Thyroid gland (tissue), 4 donors: ENCODE data around the gene N4BP2. TPM values are rescaled to one million over a fixed set of nuclear protein-coding genes. Genes with fewer than 3 reads are reported as not detected.

ENCODE experiments used
- DNase-seq, 2 donors: peaks; one replicate each; pipeline ENCODE4 v3.0.0-alpha.2; 2019
- H3K27ac ChIP-seq, 3 donors: fragments of 200-600 bp; sonication (generic); 1 replicate in 2 of 3; 2 replicates in 1 of 3; pipeline ENCODE4 v1.5.1; 2016 to 2019; ENCODE audit warnings: mild to moderate bottlenecking in 1 of 3, moderate library complexity in 1 of 3
- H3K27me3 ChIP-seq: fragments of 200-600 bp; sonication (generic); one replicate; pipeline ENCODE4 v1.5.1; 2019
- H3K36me3 ChIP-seq, 2 donors: fragments of 200-600 bp; sonication (generic); one replicate each; pipeline ENCODE4 v1.5.1; 2016 to 2019
- H3K4me1 ChIP-seq, 2 donors: fragments of 200-600 bp; sonication (generic); one replicate each; pipeline ENCODE4 v1.5.1; 2017 to 2019
- H3K4me3 ChIP-seq, 3 donors: fragments of 200-600 bp; sonication (generic); replicated peaks in 1 of 3; 1 replicate in 2 of 3; 2 replicates in 1 of 3; pipeline ENCODE4 v1.5.1; 2016; ENCODE audit warnings: mild to moderate bottlenecking in 1 of 3
- H3K9me3 ChIP-seq: fragments of 200-600 bp; sonication (generic); one replicate; pipeline ENCODE4 v1.5.1; 2017
- CTCF ChIP-seq, 6 experiments: fragments of 200-600 bp in 3 of 6; fragments of 450-650 bp in 3 of 6; sonication (generic) in 3 of 6; IDR thresholded peaks; one replicate each; pipeline ENCODE4 v1.5.1; 2016 to 2019; ENCODE audit warnings: antibody characterized with exemption in 6 of 6, mild to moderate bottlenecking in 2 of 6, inconsistent platforms in 1 of 6, moderate library complexity in 1 of 6
- POLR2A ChIP-seq, 2 donors: fragments of 450-650 bp; IDR thresholded peaks; one replicate each; pipeline ENCODE4 v1.6.1; 2017; ENCODE audit warnings: antibody characterized with exemption in 2 of 2, mild to moderate bottlenecking in 2 of 2, moderate library complexity in 1 of 2
- WGBS, 2 donors: methylation state at CpG; one replicate each; pipeline ENCODE4 v1.1.5; 2017; 5-methylcytosine and 5-hydroxymethylcytosine counted together
- intact Hi-C: fragments of 100-400 bp; cut with DNase I; formaldehyde crosslinking; loops from one replicate; pipeline ENCODE4 v1.15.1; 2023
- small RNA-seq: library from RNA; depleted of rRNA; stranded (forward); fragments of <200 nt; gene quantifications from one replicate; pipeline ENCODE3, GENCODE V24; 2016
- total RNA-seq, 4 donors: library from RNA; depleted of rRNA; stranded (reverse); fragments of >200 nt; gene quantifications; one replicate each; pipeline ENCODE4 v1.2.3, GENCODE V29; 2016

Gene N4BP2
- total RNA-seq, 4 donors from 2014 or later, result 20.4 to 37.4 (median 25.5) TPM

- DNase-seq, result no peak
- H3K4me3 ChIP-seq, result no peak overlapping the region
- H3K4me1 ChIP-seq, result no peaks in the 10 kb centered on the region
- no peaks in the 10 kb centered on the region for H3K9me3 ChIP-seq
- H3K36me3 ChIP-seq, result no peaks in the 10 kb centered on the region
- no peak for TF ChIP-seq CTCF (IDR thresholded peaks at IDR 0.05)
- no peak for TF ChIP-seq POLR2A (IDR thresholded peaks at IDR 0.05)
- 83 to 90% methylated on average over 9 of the region's 9 CpGs for WGBS, 2 donors
- H3K27ac ChIP-seq, result no peak overlapping the region
- H3K27me3 ChIP-seq, result no peaks in the 10 kb centered on the region
- intact Hi-C loops, result no loop called here
Observed at GRCh38 chr4:40204507-40205258, 148.0 kb downstream of the N4BP2 start.

GRCh38 chr4:40205259-40206198 is 148.9 kb downstream of the N4BP2 start:
- Histone ChIP-seq H3K4me1 (no peaks in the 10 kb centered on the region), H3K27me3 (no peaks in the 10 kb centered on the region), H3K9me3 (no peaks in the 10 kb centered on the region), H3K27ac (no peak overlapping the region), H3K36me3 (no peaks in the 10 kb centered on the region), H3K4me3 (no peak overlapping the region)
- WGBS, 2 donors, result 82 to 84% methylated on average over 6 of the region's 6 CpGs
- intact Hi-C loops, result no loop called here
- no peak for DNase-seq
- TF ChIP-seq CTCF (IDR thresholded peaks at IDR 0.05) (no peak), POLR2A (IDR thresholded peaks at IDR 0.05) (no peak)

GRCh38 chr4:40206426-40206825 is 149.8 kb downstream of the N4BP2 start:
- Histone ChIP-seq H3K27me3 (no peaks in the 10 kb centered on the region), H3K27ac (no peak overlapping the region), H3K36me3 (no peaks in the 10 kb centered on the region), H3K4me1 (no peaks in the 10 kb centered on the region), H3K4me3 (no peak overlapping the region), H3K9me3 (no peaks in the 10 kb centered on the region)
- DNase-seq, result no peak
- TF ChIP-seq CTCF (IDR thresholded peaks at IDR 0.05) (no peak), POLR2A (IDR thresholded peaks at IDR 0.05) (no peak)
- 63 to 64% methylated on average over 2 of the region's 2 CpGs for WGBS, 2 donors
- intact Hi-C loops, result no loop called here

Small RNA genes within 50 kb of the gene (small RNA-seq; reads per million reads assigned to genes)
- gene AC095057.1, result not detected
- not detected for gene RF00432
- not detected for gene RNU6-1112P

Other genes with a start within 250 kb of the N4BP2 start
- 100 to 1,000 TPM in 2 of 4 donors, 10 to 100 TPM in 2; 92.3 to 133 (median 103) TPM for gene PDS5A, start 78.9 kb upstream of the N4BP2 start, total RNA-seq
- 1 to 10 TPM in 3 of 4 donors, under 1 TPM in 1; 0.67 to 2.7 (median 1.4) TPM for gene RHOH, start 140.2 kb downstream of the N4BP2 start, total RNA-seq